Keratinocyte (primary cell): ENCODE measurements around the gene BMP3.
A peak's percentile ranks its signal among the peaks of the same experiment; 100 is the strongest.

Experiments
- EZH2 ChIP-seq: IDR thresholded peaks from one replicate; pipeline ENCODE4 v1.6.1; 2012; ENCODE audit warnings: inconsistent platforms, mild to moderate bottlenecking, low read length, moderate library complexity
- TF ChIP-seq, protein P1 (sequence below), 3 experiments: IDR thresholded peaks in 1 of 3; conservative IDR thresholded peaks in 1 of 3; optimal IDR thresholded peaks in 1 of 3; 2 replicates in 2 of 3; 3 replicates in 1 of 3; pipeline versions ENCODE3 to v1.5.1; 2011; ENCODE audit warnings: low read length in 3 of 3, mild to moderate bottlenecking in 3 of 3, moderate library complexity in 2 of 3, control low read depth in 1 of 3, inconsistent platforms in 1 of 3; ENCODE audit not compliant: insufficient read depth in 2 of 3; ENCODE audit errors: extremely low read depth in 1 of 3

DNA sequence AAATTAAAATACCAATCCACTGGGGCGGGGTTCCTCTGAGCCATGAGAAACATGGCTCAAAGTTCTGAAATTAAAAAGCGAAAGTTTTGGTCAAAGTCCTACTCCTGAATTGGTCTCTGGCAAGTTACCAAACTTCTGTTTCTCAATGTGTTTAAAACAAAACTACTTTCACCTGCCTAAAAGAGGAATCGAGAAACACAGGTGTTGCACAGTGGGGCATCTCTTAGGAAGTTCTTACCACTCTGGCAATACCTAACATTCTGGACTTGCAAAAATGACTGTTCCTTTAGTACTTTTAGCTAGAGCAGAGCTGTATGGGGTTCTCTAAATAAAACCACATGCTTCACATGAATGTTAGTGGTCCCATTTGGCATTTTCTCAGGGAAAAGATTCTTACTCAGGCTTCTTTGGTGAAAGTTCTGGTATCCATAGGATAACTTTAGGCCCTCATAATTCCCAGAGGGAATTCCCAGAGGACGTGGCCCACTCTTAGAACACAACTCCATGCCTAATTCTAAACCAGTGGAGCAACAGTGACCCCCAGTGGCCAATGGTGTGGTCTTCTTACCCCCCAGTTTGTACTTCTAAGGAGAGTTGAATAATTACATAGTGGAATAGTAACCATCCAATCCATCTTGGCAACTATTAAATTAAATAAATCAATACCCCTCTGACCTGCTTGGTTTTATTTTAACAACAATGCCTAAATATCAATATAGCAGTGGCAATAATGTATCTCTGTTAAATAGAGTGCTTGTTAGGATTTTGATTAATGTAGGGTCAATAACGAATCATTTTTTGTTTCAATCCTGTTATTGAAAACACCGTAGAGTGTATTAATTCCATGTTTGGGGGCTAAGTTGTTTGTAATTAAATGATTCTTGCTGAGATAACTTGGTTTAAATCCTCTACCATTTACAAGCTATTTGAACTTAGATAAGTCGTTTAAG lies 21.9 kb downstream of the BMP3 start:
- no peak for TF ChIP-seq EZH2
- TF ChIP-seq, protein P1, sequence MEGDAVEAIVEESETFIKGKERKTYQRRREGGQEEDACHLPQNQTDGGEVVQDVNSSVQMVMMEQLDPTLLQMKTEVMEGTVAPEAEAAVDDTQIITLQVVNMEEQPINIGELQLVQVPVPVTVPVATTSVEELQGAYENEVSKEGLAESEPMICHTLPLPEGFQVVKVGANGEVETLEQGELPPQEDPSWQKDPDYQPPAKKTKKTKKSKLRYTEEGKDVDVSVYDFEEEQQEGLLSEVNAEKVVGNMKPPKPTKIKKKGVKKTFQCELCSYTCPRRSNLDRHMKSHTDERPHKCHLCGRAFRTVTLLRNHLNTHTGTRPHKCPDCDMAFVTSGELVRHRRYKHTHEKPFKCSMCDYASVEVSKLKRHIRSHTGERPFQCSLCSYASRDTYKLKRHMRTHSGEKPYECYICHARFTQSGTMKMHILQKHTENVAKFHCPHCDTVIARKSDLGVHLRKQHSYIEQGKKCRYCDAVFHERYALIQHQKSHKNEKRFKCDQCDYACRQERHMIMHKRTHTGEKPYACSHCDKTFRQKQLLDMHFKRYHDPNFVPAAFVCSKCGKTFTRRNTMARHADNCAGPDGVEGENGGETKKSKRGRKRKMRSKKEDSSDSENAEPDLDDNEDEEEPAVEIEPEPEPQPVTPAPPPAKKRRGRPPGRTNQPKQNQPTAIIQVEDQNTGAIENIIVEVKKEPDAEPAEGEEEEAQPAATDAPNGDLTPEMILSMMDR (optimal IDR thresholded peaks at IDR 0.05 in 1 of 3, IDR thresholded peaks at IDR 0.05 in 1 of 3, conservative IDR thresholded peaks at IDR 0.05 in 1 of 3; ENCODE audit: extremely low read depth in 1 of 3, insufficient read depth in 2 of 3, low read length in 3 of 3) = peak; percentile 65 to 74 (median 65)
